ENCODE data around the gene MYO5B.

DNA sequence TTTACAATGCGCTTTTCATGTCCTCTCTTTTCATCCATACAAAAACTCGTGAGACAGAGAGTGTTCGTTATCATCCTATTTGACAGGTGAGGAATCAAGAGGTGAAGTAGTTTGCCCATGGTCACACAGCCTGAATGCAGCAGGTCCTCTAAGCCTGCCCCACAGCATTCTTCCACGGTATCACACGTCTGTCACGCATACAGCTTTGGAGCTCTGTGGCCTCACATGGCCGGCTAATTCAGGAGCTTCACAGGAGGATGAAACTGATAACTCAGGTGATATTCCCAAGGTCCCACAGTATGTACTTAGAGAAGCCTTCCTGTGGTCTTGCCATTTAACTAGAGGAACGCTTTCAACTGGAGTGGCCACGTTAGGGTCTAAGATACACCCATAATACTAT is 59.0 kb downstream of the MYO5B start:
- TF ChIP-seq ZNF274 (IDR thresholded peaks at IDR 0.05; ENCODE audit: low read depth, low read length): no peak
- TF ChIP-seq, protein P1, sequence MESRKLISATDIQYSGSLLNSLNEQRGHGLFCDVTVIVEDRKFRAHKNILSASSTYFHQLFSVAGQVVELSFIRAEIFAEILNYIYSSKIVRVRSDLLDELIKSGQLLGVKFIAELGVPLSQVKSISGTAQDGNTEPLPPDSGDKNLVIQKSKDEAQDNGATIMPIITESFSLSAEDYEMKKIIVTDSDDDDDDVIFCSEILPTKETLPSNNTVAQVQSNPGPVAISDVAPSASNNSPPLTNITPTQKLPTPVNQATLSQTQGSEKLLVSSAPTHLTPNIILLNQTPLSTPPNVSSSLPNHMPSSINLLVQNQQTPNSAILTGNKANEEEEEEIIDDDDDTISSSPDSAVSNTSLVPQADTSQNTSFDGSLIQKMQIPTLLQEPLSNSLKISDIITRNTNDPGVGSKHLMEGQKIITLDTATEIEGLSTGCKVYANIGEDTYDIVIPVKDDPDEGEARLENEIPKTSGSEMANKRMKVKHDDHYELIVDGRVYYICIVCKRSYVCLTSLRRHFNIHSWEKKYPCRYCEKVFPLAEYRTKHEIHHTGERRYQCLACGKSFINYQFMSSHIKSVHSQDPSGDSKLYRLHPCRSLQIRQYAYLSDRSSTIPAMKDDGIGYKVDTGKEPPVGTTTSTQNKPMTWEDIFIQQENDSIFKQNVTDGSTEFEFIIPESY (IDR thresholded peaks at IDR 0.05; ENCODE audit: extremely low read depth, insufficient replicate concordance, low read length): no peak
